IMR-90 (cell line): ENCODE measurements around the gene TTLL11. TPM values are rescaled to one million over a fixed set of nuclear protein-coding genes. Genes with fewer than 3 reads are reported as not detected.
A peak's percentile ranks its signal among the peaks of the same experiment; 100 is the strongest.

Experiments used
- ATAC-seq: fragments of 200-7000 bp; cut with Tn5 transposase; 2 replicates; pipeline ENCODE4 v1.9.1; 2020; ENCODE audit warnings: low read depth, mild to moderate bottlenecking, moderate library complexity
- BruUV-seq: library from RNA; stranded (reverse); fragments of 400-500 nt; replicated peaks from 2 replicates; lab custom pipeline; 2021; lab: Mats Ljungman, UMichigan
- CTCF ChIA-PET: fragments of 300-600 bp; formaldehyde crosslinking; extraction: SDS; loops from one replicate; lab custom pipeline; 2021; ENCODE audit warnings: antibody characterized with exemption; lab: Yijun Ruan, JAX
- POLR2A ChIA-PET: fragments of 300-600 bp; sonication (Branson Sonifier 250); formaldehyde crosslinking; loops from one replicate; lab custom pipeline; 2022; ENCODE audit warnings: antibody characterized with exemption; ENCODE audit not compliant: unreplicated experiment; lab: Charles Lee
- DNase-seq: peaks from one replicate; pipeline ENCODE4 v3.0.0; 2013
- H2AFZ ChIP-seq: replicated peaks from 2 replicates; pipeline ENCODE3; 2013; ENCODE audit warnings: low read length, mild to moderate bottlenecking; ENCODE audit not compliant: poor library complexity
- H2AK5ac ChIP-seq: 2 replicates; pipeline ENCODE4 v1.6.1; 2013; ENCODE audit warnings: low read depth, low read length, inconsistent platforms
- H2AK9ac ChIP-seq: replicated peaks from 2 replicates; pipeline ENCODE3; 2013; ENCODE audit warnings: mild to moderate bottlenecking, low read depth, low read length, moderate library complexity; ENCODE audit not compliant: poor library complexity
- H2BK120ac ChIP-seq: 2 replicates; pipeline ENCODE4 v1.6.1; 2013; ENCODE audit warnings: low read depth, low read length, inconsistent platforms
- H2BK15ac ChIP-seq: 3 replicates; pipeline ENCODE4 v1.6.1; 2013; ENCODE audit warnings: low read depth, low read length, inconsistent platforms
- H2BK20ac ChIP-seq: 2 replicates; pipeline ENCODE4 v1.6.1; 2013; ENCODE audit warnings: low read depth, mild to moderate bottlenecking, inconsistent platforms, low read length, moderate library complexity
- H2BK5ac ChIP-seq: 2 replicates; pipeline ENCODE4 v1.6.1; 2013; ENCODE audit warnings: mild to moderate bottlenecking, low read depth, low read length, inconsistent platforms; ENCODE audit not compliant: poor library complexity, severe bottlenecking
- H3K14ac ChIP-seq: replicated peaks from 2 replicates; pipeline ENCODE4 v1.6.1; 2013; ENCODE audit warnings: low read depth, low read length, inconsistent platforms
- H3K18ac ChIP-seq: 2 replicates; pipeline ENCODE4 v1.6.1; 2013; ENCODE audit warnings: low read depth, low read length, control low read depth
- H3K23ac ChIP-seq: 2 replicates; pipeline ENCODE4 v1.6.1; 2013; ENCODE audit warnings: low read depth, low read length, inconsistent platforms
- H3K27ac ChIP-seq: 2 replicates; pipeline ENCODE4 v1.5.1; 2013; ENCODE audit warnings: mild to moderate bottlenecking, control low read depth, low read length; ENCODE audit not compliant: insufficient read depth
- H3K27me3 ChIP-seq: 2 replicates; pipeline ENCODE4 v1.6.1; 2013; ENCODE audit warnings: low read length; ENCODE audit not compliant: control insufficient read depth, insufficient read depth
- H3K36me3 ChIP-seq: 2 replicates; pipeline ENCODE4 v1.6.1; 2013; ENCODE audit warnings: low read length, mixed read lengths; ENCODE audit not compliant: control insufficient read depth, insufficient read depth
- H3K4ac ChIP-seq: 2 replicates; pipeline ENCODE4 v1.6.1; 2013; ENCODE audit warnings: low read depth, low read length, inconsistent platforms
- H3K4me1 ChIP-seq: 2 replicates; pipeline ENCODE4 v1.6.1; 2013; ENCODE audit warnings: low read length, mixed read lengths; ENCODE audit not compliant: control insufficient read depth, insufficient read depth
- H3K4me2 ChIP-seq: 2 replicates; pipeline ENCODE4 v1.6.1; 2013; ENCODE audit warnings: low read depth, mild to moderate bottlenecking, control low read depth, low read length, moderate library complexity
- H3K4me3 ChIP-seq: 2 replicates; pipeline ENCODE4 v1.5.1; 2013; ENCODE audit warnings: low read depth, mild to moderate bottlenecking, control low read depth, low read length, moderate library complexity; ENCODE audit not compliant: insufficient read depth
- H3K56ac ChIP-seq: 2 replicates; pipeline ENCODE4 v1.6.1; 2013; ENCODE audit warnings: low read length, inconsistent platforms; ENCODE audit not compliant: insufficient read depth; ENCODE audit errors: extremely low read depth
- H3K79me1 ChIP-seq, 2 experiments: 2 replicates each; pipeline ENCODE4 v1.6.1; 2013; ENCODE audit warnings: low read length in 2 of 2, inconsistent platforms in 1 of 2, low read depth in 1 of 2
- H3K9ac ChIP-seq: 2 replicates; pipeline ENCODE4 v1.6.1; 2013; ENCODE audit warnings: low read depth, low read length, control low read depth
- H3K9me1 ChIP-seq: 2 replicates; pipeline ENCODE4 v1.6.1; 2013; ENCODE audit warnings: low read length, inconsistent platforms; ENCODE audit not compliant: insufficient read depth
- H3K9me3 ChIP-seq: 2 replicates; pipeline ENCODE4 v1.6.1; 2013; ENCODE audit warnings: low read length; ENCODE audit not compliant: control insufficient read depth, insufficient read depth
- H4K20me1 ChIP-seq: 2 replicates; pipeline ENCODE4 v1.6.1; 2013; ENCODE audit warnings: low read length, inconsistent platforms; ENCODE audit not compliant: insufficient read depth
- H4K5ac ChIP-seq: 2 replicates; pipeline ENCODE4 v1.6.1; 2013; ENCODE audit warnings: mild to moderate bottlenecking, low read depth, low read length, control low read depth
- H4K8ac ChIP-seq, 2 experiments: 2 replicates each; pipeline ENCODE4 v1.6.1; 2013; ENCODE audit warnings: low read depth in 2 of 2, low read length in 2 of 2, control low read depth in 1 of 2, inconsistent platforms in 1 of 2
- H4K91ac ChIP-seq: 2 replicates; pipeline ENCODE4 v1.6.1; 2013; ENCODE audit warnings: low read depth, low read length, inconsistent platforms; ENCODE audit not compliant: insufficient read depth
- ELK1 ChIP-seq: fragments of 150-350 bp; IDR thresholded peaks from 2 replicates; pipeline ENCODE4 v1.6.1; 2016; ENCODE audit warnings: low read depth, mild to moderate bottlenecking, low read length, moderate library complexity, borderline replicate concordance
- MAFK ChIP-seq: IDR thresholded peaks from 2 replicates; pipeline ENCODE4 v1.6.1; 2012; ENCODE audit warnings: low read depth, low read length, improper control_type of control experiment
- MAZ ChIP-seq: IDR thresholded peaks from 2 replicates; pipeline ENCODE4 v1.6.1; 2012; ENCODE audit warnings: low read depth, mild to moderate bottlenecking, low read length, improper control_type of control experiment, moderate library complexity, borderline replicate concordance
- NFE2L2 ChIP-seq: fragments of 150-350 bp; IDR thresholded peaks from 2 replicates; pipeline ENCODE4 v1.6.1; 2016; ENCODE audit warnings: low read depth, mild to moderate bottlenecking, low read length
- RFX5 ChIP-seq: IDR thresholded peaks from 2 replicates; pipeline ENCODE4 v1.8.0; 2012; ENCODE audit warnings: low read depth, mild to moderate bottlenecking, low read length, moderate library complexity
- SMC3 ChIP-seq: fragments of 150-350 bp; IDR thresholded peaks from 2 replicates; pipeline ENCODE4 v1.6.1; 2016; ENCODE audit warnings: low read depth, mild to moderate bottlenecking, antibody characterized with exemption, low read length, moderate library complexity
- WGBS, 2 experiments: methylation state at CpG; one replicate each; pipeline versions ENCODE4 v1.1.5 to v1.1.7; 2013; ENCODE audit warnings: missing lambda C conversion rate in 2 of 2; ENCODE audit not compliant: insufficient read length in 1 of 2; ENCODE audit errors: extremely low coverage in 2 of 2; 5-methylcytosine and 5-hydroxymethylcytosine counted together
- dilution Hi-C: fragments of 300-500 bp; cut with HindIII; formaldehyde crosslinking; loops from one replicate; pipeline ENCODE4 v1.14.3; 2018; ENCODE audit warnings: low sequenced_read_pairs; ENCODE audit not compliant: unreplicated experiment
- in situ Hi-C: fragments of 300-500 bp; cut with MboI; formaldehyde crosslinking; loops from 3 replicates; pipeline ENCODE4 v1.14.3; 2019; ENCODE audit warnings: low sequenced_read_pairs, inconsistent platforms, mixed read lengths
- intact Hi-C: fragments of 100-400 bp; cut with micrococcal nuclease; formaldehyde crosslinking; loops from 2 replicates; pipeline ENCODE4 v1.10.0; 2022
- polyA plus RNA-seq, 3 experiments: library from polyadenylated mRNA; depleted of rRNA; stranded (reverse); fragments of >200 nt; gene quantifications; 2 replicates each; pipeline ENCODE4 v1.2.3, GENCODE V29; 2012; ENCODE audit warnings: low replicate concordance in 1 of 3
- total RNA-seq: library from RNA; depleted of rRNA; stranded (reverse); fragments of >200 nt; gene quantifications from 2 replicates; pipeline ENCODE4 v1.2.3, GENCODE V29; 2012

The TTLL11 gene
- total and polyA plus RNA-seq, 2 of the 4 experiments (the other 2 are of a cell fraction), result 2.0 to 4.6 TPM

GRCh38 chr9:122036408-122036807, 56.7 kb downstream of the TTLL11 start:
- peaks cover 8% of the 10 kb centered on the region for H3K4me1 ChIP-seq
- no peak overlapping the region for H4K91ac ChIP-seq
- intact Hi-C loops, result loop anchor here (5.0 kb wide), 1 partner anchor 46 kb away; no protein-coding TSS in a partner anchor
- peaks cover 2% of the 10 kb centered on the region; the same call in 1 of the 2 replicates for H3K36me3 ChIP-seq
- no peak overlapping the region for H3K4me3 ChIP-seq
- H2AFZ ChIP-seq, result no peak overlapping the region
- no peak overlapping the region; the same call in 1 of the 2 replicates for H4K5ac ChIP-seq
- no peak overlapping the region for H3K56ac ChIP-seq
- DNase-seq (no peak), ATAC-seq (no peak)
- 0 out of 4 replicates have a peak, but pooled peaks cover 0 to 15% of the 10 kb centered on the region in 2 experiments for H3K79me1 ChIP-seq
- no peak overlapping the region for H3K14ac ChIP-seq
- CTCF ChIA-PET, result interaction anchor here (1.0 kb wide), 1 partner anchor 31 kb away, joined by 3 read pairs; no protein-coding TSS in a partner anchor
- H3K27me3 ChIP-seq, result no peaks in the 10 kb centered on the region
- no peak overlapping the region; the same call in 1 of the 2 replicates for H3K9ac ChIP-seq
- H3K9me3 ChIP-seq, result no peaks in the 10 kb centered on the region
- H3K4me2 ChIP-seq, result no peak overlapping the region; the same call in 1 of the 2 replicates
- peak overlapping the region; percentile 36; the same call in 1 of the 2 replicates for H2BK120ac ChIP-seq
- WGBS, 2 experiments, result no CpG with 5 or more reads among the region's 4 CpGs
- POLR2A ChIA-PET, result no interaction called here
- H2AK9ac ChIP-seq, result no peak overlapping the region
- TF ChIP-seq RFX5 (no peak), SMC3 (no peak), MAZ (no peak), MAFK (peak; percentile 79), NFE2L2 (no peak), ELK1 (no peak)
- peaks cover 12% of the 10 kb centered on the region for H3K9me1 ChIP-seq
- no TSS peak for BruUV-seq
- no peak overlapping the region for H4K8ac ChIP-seq
- dilution Hi-C loops, result no loop called here
- in situ Hi-C loops, result no loop called here
- H2BK15ac ChIP-seq, result peak overlapping the region; percentile 45; the same call in 1 of the 3 replicates
- H3K4ac ChIP-seq, result 0 out of 2 replicates have a peak overlapping the region, but pooled peaks have one; percentile 21
- H3K18ac ChIP-seq, result peak overlapping the region; percentile 73; the same call in 1 of the 2 replicates
- peak overlapping the region; percentile 22; the same call in 1 of the 2 replicates for H2AK5ac ChIP-seq
- H3K23ac ChIP-seq, result no peak overlapping the region
- H4K20me1 ChIP-seq, result no peaks in the 10 kb centered on the region
- no peak overlapping the region for H3K27ac ChIP-seq
- 0 out of 2 replicates have a peak overlapping the region, but pooled peaks have one; percentile 43 for H2BK20ac ChIP-seq
- H2BK5ac ChIP-seq, result no peak overlapping the region
